Transverse colon (tissue), 4 donors: ENCODE data around the gene MYRF. TPM values are rescaled to one million over a fixed set of nuclear protein-coding genes. Genes with fewer than 3 reads are reported as not detected.

Experiments
- DNase-seq: peaks from one replicate; pipeline ENCODE4 v3.0.0-alpha.2; 2019
- H3K27ac ChIP-seq, 4 donors: fragments of 200-600 bp; sonication (generic); 2 replicates each; pipeline ENCODE4 v1.5.1; 2016 to 2018; ENCODE audit warnings: inconsistent platforms in 4 of 4
- H3K27me3 ChIP-seq: fragments of 200-600 bp; sonication (generic); 2 replicates; pipeline ENCODE4 v1.5.1; 2017; ENCODE audit warnings: inconsistent platforms
- H3K36me3 ChIP-seq, 4 donors: fragments of 200-600 bp; sonication (generic); 2 replicates each; pipeline ENCODE4 v1.5.1; 2017 to 2019; ENCODE audit warnings: inconsistent platforms in 4 of 4
- H3K4me1 ChIP-seq, 4 donors: fragments of 200-600 bp; sonication (generic); 2 replicates each; pipeline ENCODE4 v1.5.1; 2017 to 2020; ENCODE audit warnings: inconsistent platforms in 4 of 4
- H3K4me3 ChIP-seq, 4 donors: fragments of 200-600 bp; sonication (generic); 1 replicate in 1 of 4; 2 replicates in 3 of 4; pipeline versions ENCODE4 v1.5.1 to v1.6.1; 2017 to 2019; ENCODE audit warnings: inconsistent platforms in 4 of 4
- H3K9me3 ChIP-seq, 2 donors: fragments of 200-600 bp; sonication (generic); 2 replicates each; pipeline ENCODE4 v1.5.1; 2017 to 2019; ENCODE audit warnings: inconsistent platforms in 2 of 2
- EP300 ChIP-seq: sonication (generic); formaldehyde crosslinking; IDR thresholded peaks from one replicate; pipeline ENCODE4 v1.6.1; 2017; ENCODE audit warnings: antibody characterized with exemption, low read depth
- POLR2A ChIP-seq: fragments of 450-650 bp; IDR thresholded peaks from one replicate; pipeline ENCODE4 v1.6.1; 2016; ENCODE audit warnings: antibody characterized with exemption, mild to moderate bottlenecking, moderate library complexity
- POLR2AphosphoS5 ChIP-seq, 3 donors: sonication (generic); formaldehyde crosslinking; IDR thresholded peaks; one replicate each; pipeline ENCODE4 v1.6.1; 2016; ENCODE audit warnings: antibody characterized with exemption in 3 of 3
- WGBS, 2 donors: methylation state at CpG; one replicate each; pipeline ENCODE4 v1.1.5; 2018; ENCODE audit warnings: low coverage in 1 of 2; 5-methylcytosine and 5-hydroxymethylcytosine counted together
- in situ Hi-C, 4 donors: fragments of 200-750 bp; cut with MboI; loops; one replicate each; pipeline versions ENCODE4 v1.15.0 to v1.15.1; 2017; ENCODE audit warnings: low sequenced_read_pairs in 3 of 4, low pct_ligation_motif_present in 1 of 4, low pct_unique_long_range_greater_than_20kb in 1 of 4
- intact Hi-C: fragments of 100-400 bp; cut with DNase I; formaldehyde crosslinking; loops from one replicate; pipeline ENCODE4 v1.15.1; 2023; ENCODE audit warnings: low total_unique reads
- total RNA-seq, 4 donors: library from RNA; depleted of rRNA; stranded (reverse); fragments of >200 nt; gene quantifications; one replicate each; pipeline ENCODE4 v1.1.0, GENCODE V29; 2016
- TF ChIP-seq, protein P1 (sequence below), 5 experiments: fragments of 200-600 bp in 3 of 5; fragments of 450-650 bp in 2 of 5; sonication (generic) in 3 of 5; IDR thresholded peaks; 1 replicate in 2 of 5; 2 replicates in 3 of 5; pipeline ENCODE4 v1.5.1; 2016 to 2017; ENCODE audit warnings: antibody characterized with exemption in 5 of 5, inconsistent platforms in 3 of 5, mild to moderate bottlenecking in 2 of 5, moderate library complexity in 1 of 5

MYRF gene
- total RNA-seq, 4 donors from 2014 or later: 2.0 to 14.2 (median 10.7) TPM

DNA sequence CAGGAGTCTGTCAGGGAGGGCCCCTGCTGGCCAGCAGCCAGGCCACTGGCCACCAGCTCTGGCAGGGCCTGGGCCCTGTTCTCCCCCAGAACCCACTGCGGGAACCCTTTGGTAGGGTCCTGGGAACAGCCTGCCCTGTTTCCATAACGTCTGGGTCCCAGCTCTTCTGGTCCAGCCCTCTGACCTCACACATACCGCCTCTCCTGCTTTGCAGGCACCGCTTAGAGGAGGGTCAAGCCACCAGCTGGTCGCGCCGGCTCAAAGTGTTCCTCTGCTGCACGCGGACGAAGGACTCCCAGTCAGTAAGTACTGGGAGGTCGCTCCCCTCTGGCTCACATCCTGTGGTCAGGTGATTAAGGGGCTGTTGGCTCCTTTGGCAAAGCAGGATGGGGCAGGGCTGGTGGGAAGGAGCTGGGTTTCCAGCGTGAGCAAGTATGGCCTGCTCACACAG is 26.6 kb upstream of the MYRF start:
- WGBS, 2 donors: 85% methylated on average over 12 of the region's 12 CpGs; no CpG with 5 or more reads in 1 of the 2 donors
- intact Hi-C loops (no loop called here), in situ Hi-C loops (loop anchor here in 1 of 4 donors (10.0 kb wide), 1 partner anchor 51 kb away; no protein-coding TSS in a partner anchor)
- Histone ChIP-seq H3K9me3 (no peaks in the 10 kb centered on the region), H3K4me3 (no peak overlapping the region), H3K27ac (no peak overlapping the region), H3K27me3 (no peaks in the 10 kb centered on the region), H3K36me3 (no peaks in the 10 kb centered on the region), H3K4me1 (no peaks in the 10 kb centered on the region)
- no peak for DNase-seq
- TF ChIP-seq EP300 (no peak), POLR2AphosphoS5 (IDR thresholded peaks at IDR 0.05) (no peak), POLR2A (no peak)
- TF ChIP-seq, protein P1, sequence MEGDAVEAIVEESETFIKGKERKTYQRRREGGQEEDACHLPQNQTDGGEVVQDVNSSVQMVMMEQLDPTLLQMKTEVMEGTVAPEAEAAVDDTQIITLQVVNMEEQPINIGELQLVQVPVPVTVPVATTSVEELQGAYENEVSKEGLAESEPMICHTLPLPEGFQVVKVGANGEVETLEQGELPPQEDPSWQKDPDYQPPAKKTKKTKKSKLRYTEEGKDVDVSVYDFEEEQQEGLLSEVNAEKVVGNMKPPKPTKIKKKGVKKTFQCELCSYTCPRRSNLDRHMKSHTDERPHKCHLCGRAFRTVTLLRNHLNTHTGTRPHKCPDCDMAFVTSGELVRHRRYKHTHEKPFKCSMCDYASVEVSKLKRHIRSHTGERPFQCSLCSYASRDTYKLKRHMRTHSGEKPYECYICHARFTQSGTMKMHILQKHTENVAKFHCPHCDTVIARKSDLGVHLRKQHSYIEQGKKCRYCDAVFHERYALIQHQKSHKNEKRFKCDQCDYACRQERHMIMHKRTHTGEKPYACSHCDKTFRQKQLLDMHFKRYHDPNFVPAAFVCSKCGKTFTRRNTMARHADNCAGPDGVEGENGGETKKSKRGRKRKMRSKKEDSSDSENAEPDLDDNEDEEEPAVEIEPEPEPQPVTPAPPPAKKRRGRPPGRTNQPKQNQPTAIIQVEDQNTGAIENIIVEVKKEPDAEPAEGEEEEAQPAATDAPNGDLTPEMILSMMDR (IDR thresholded peaks at IDR 0.05): no peak

DNA sequence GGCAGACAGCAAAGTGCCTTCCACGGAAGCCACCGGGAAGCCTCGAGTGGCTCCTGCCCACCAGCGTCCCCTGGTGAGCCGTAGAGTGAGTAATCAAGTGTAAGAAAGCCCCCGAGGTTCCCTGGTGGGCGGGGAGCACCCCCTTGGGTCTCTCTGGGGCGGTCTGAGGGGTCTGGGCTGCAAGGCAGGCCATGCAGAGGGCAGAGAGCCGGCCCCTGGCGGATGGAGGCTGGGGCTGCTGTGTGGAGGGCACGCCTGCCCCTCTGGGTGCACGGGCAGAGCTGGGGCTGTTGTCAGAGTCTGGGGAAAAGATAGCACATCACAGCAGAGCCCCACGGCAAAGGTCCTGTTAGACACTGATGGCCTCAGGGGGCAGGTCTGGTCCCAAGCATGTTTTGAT is 25.7 kb upstream of the MYRF start:
- no peak for TF ChIP-seq EP300
- TF ChIP-seq POLR2AphosphoS5 (IDR thresholded peaks at IDR 0.05): no peak
- TF ChIP-seq, protein P1 (IDR thresholded peaks at IDR 0.05): no peak
- no peak for TF ChIP-seq POLR2A
- WGBS, 2 donors: 89% methylated on average over 13 of the region's 13 CpGs; no CpG with 5 or more reads in 1 of the 2 donors
- no peaks in the 10 kb centered on the region for H3K27me3 ChIP-seq
- H3K36me3 ChIP-seq: no peaks in the 10 kb centered on the region
- H3K9me3 ChIP-seq: no peaks in the 10 kb centered on the region
- H3K4me1 ChIP-seq: no peaks in the 10 kb centered on the region
- H3K27ac ChIP-seq: no peak overlapping the region
- DNase-seq: no peak
- no peak overlapping the region for H3K4me3 ChIP-seq
- in situ Hi-C loops: loop anchor here in 1 of 4 donors (10.0 kb wide), 1 partner anchor 52 kb away; no protein-coding TSS in a partner anchor
- intact Hi-C loops: no loop called here

DNA sequence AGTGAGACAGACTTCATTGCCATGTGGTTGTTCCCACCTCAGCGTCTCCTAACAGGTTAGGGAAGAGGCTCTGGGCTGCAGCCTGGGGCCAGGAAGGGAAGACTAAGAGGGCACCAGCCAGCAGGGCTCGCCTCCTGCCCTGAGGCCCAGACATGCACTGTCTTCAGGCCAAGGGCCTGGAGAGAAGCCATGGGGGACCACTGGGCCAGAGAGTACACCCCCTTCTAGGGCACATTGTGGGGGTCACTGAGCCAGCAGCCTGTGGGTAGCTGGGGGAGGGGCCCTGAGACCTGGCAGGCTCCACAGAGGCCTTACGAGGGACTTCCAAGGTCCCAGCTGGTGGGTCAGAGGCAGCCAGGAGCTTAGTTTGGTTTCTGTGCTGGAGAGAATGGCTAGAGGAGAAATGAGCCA is 25.0 kb upstream of the MYRF start:
- no peaks in the 10 kb centered on the region for H3K9me3 ChIP-seq
- WGBS, 2 donors: 89% methylated on average over 3 of the region's 3 CpGs; no CpG with 5 or more reads in 1 of the 2 donors
- H3K4me3 ChIP-seq: no peak overlapping the region
- intact Hi-C loops (no loop called here), in situ Hi-C loops (loop anchor here in 1 of 4 donors (10.0 kb wide), 1 partner anchor 53 kb away; no protein-coding TSS in a partner anchor)
- H3K27ac ChIP-seq: no peak overlapping the region
- TF ChIP-seq POLR2A (no peak), POLR2AphosphoS5 (IDR thresholded peaks at IDR 0.05) (no peak), EP300 (no peak)
- TF ChIP-seq, protein P1 (IDR thresholded peaks at IDR 0.05): no peak
- no peaks in the 10 kb centered on the region for H3K36me3 ChIP-seq
- no peak for DNase-seq
- H3K27me3 ChIP-seq: no peaks in the 10 kb centered on the region
- H3K4me1 ChIP-seq: no peaks in the 10 kb centered on the region

DNA sequence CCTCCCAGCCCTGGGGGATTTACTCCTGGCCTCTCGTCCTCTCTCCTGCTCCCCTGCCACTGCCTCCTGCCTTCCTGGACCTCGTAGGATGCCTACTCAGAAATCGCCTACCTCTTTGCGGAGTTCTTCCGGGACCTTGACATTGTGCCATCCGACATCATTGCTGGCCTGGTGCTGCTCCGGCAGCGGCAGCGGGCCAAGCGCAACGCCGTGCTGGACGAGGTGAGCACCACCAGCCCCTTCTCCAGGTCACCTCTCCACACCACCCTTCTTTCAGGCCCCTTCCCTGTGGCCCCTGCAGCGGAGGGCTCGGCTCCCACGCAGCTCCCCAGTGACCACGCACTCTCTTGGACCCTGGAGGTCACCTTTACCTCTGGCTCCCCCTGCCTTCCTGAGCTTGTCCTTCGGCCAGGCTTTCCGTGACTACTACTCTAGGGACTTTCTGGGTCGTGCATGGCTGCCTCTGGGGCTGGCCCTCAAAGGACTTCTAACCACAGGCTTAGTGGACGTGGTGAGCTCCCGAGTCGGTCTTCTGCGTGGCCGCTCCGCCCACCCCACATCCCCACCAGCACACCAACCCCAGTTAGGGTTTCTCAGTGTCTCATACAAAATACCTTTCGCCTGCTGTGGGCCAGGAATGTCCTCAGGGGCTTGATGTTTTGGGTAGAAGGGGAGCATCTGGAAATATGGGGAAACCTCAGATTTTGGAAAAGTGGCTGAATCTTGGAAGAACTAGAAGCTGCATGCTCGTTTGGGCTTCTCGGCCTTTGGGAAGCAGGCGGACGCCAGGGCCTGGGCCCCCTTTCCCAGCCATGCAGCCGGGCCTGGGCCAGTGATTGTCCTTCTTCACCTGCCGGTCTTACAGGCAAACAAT is 24.1 kb upstream of the MYRF start:
- H3K27me3 ChIP-seq: no peaks in the 10 kb centered on the region
- TF ChIP-seq POLR2A (no peak), POLR2AphosphoS5 (IDR thresholded peaks at IDR 0.05) (no peak)
- in situ Hi-C loops: loop anchor here in 1 of 4 donors (10.0 kb wide), 1 partner anchor 54 kb away; no protein-coding TSS in a partner anchor
- intact Hi-C loops: no loop called here
- no peaks in the 10 kb centered on the region for H3K36me3 ChIP-seq
- DNase-seq: no peak
- no peaks in the 10 kb centered on the region for H3K9me3 ChIP-seq
- no peak overlapping the region for H3K27ac ChIP-seq
- WGBS, 2 donors: 87 to 93% methylated on average over 5 to 33 of the region's 33 CpGs
- H3K4me1 ChIP-seq: no peaks in the 10 kb centered on the region
- H3K4me3 ChIP-seq: no peak overlapping the region
